MM.1S (cell line): ENCODE results near the gene SCUBE2.

ENCODE experiments used
- EZH2 ChIP-seq: fragments of 300-600 bp; sonication (generic); optimal IDR thresholded peaks from 2 replicates; pipeline ENCODE3; 2017; ENCODE audit warnings: low read depth, mild to moderate bottlenecking, antibody characterized with exemption, low read length, mixed read lengths
- EZH2phosphoT487 ChIP-seq: fragments of 300-600 bp; sonication (generic); IDR thresholded peaks from 2 replicates; pipeline ENCODE4 v1.6.1; 2018; ENCODE audit warnings: antibody characterized with exemption, low read length
- TF ChIP-seq, protein P1 (sequence below): fragments of 300-600 bp; sonication (generic); IDR thresholded peaks from 2 replicates; pipeline ENCODE4 v1.5.1; 2016; ENCODE audit warnings: antibody characterized with exemption, low read length, mixed read lengths

DNA sequence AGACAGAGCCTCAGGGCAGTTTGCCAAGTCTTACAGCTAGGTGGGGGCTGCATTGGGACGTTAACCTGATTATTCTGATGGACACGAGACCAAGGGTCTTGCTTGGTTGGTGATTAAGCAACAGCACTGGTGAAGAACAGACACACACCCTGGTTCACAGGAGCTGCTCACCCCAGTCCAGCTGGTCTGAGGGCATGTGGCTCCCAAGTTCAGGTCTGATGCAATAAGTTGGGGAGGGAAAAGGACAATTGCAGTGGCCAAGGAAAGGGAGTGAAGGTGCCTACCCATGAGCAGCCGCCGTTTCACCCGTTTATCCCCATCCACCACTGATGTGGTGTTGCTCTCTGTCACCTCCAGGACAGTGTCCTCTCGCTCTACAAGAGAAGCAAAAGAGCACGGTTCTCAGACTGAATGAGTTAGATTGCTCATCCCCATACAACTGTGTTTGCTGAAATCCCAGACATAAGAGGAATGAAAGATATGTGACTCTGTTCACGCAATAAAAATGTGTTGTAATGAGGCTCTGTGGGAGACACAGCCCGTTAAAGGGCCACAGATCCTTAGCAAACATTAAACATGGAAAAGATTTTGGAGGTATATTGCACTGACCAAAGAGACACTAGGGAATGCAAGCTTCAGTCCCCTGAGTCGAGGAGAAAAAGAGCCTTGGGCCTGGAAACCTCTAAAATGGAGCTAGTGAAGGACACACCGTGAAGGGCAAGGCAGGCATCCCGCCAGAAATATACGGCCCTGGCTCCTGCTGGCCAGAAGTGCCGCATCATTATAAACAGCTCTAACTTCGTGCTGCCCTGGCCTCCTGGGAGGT is 25.6 kb downstream of the SCUBE2 start:
- TF ChIP-seq, protein P1, sequence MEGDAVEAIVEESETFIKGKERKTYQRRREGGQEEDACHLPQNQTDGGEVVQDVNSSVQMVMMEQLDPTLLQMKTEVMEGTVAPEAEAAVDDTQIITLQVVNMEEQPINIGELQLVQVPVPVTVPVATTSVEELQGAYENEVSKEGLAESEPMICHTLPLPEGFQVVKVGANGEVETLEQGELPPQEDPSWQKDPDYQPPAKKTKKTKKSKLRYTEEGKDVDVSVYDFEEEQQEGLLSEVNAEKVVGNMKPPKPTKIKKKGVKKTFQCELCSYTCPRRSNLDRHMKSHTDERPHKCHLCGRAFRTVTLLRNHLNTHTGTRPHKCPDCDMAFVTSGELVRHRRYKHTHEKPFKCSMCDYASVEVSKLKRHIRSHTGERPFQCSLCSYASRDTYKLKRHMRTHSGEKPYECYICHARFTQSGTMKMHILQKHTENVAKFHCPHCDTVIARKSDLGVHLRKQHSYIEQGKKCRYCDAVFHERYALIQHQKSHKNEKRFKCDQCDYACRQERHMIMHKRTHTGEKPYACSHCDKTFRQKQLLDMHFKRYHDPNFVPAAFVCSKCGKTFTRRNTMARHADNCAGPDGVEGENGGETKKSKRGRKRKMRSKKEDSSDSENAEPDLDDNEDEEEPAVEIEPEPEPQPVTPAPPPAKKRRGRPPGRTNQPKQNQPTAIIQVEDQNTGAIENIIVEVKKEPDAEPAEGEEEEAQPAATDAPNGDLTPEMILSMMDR: no peak
- TF ChIP-seq EZH2phosphoT487 (no peak), EZH2 (no peak)
